Left lung (tissue), 10 donors: ENCODE measurements around the gene PRKN. TPM values are rescaled to one million over a fixed set of nuclear protein-coding genes. Genes with fewer than 3 reads are reported as not detected.
"Not testable (repeated sequence)": the region's sequence is repeated elsewhere in the genome, so short reads cannot be mapped to it uniquely, and the experiment has no call there.

Experiments
- ATAC-seq: fragments of 200-7000 bp; cut with Tn5 transposase; one replicate; pipeline ENCODE4 v1.9.1; 2020; ENCODE audit warnings: moderate library complexity
- DNase-seq, 4 donors: peaks; one replicate each; pipeline ENCODE4 v3.0.0-alpha.2; 2013 to 2020
- H3K27ac ChIP-seq, 2 donors: fragments of 200-600 bp; sonication (generic) in 1 of 2; one replicate each; pipeline versions ENCODE4 v1.5.0 to v1.8.0; 2020 to 2021
- H3K27me3 ChIP-seq, 2 donors: fragments of 200-600 bp; sonication (generic) in 1 of 2; one replicate each; pipeline versions ENCODE4 v1.5.0 to v1.8.0; 2020 to 2021
- H3K36me3 ChIP-seq, 2 donors: fragments of 200-600 bp; sonication (generic) in 1 of 2; one replicate each; pipeline versions ENCODE4 v1.5.0 to v1.8.0; 2020 to 2021
- H3K4me1 ChIP-seq, 2 donors: fragments of 200-600 bp; one replicate each; pipeline ENCODE4 v1.8.0; 2021
- H3K4me3 ChIP-seq, 2 donors: fragments of 200-600 bp; sonication (generic) in 1 of 2; one replicate each; pipeline versions ENCODE4 v1.5.0 to v1.8.0; 2020 to 2021; ENCODE audit warnings: mild to moderate bottlenecking in 1 of 2
- H3K9me3 ChIP-seq, 2 donors: fragments of 200-600 bp; sonication (generic) in 1 of 2; one replicate each; pipeline versions ENCODE4 v1.5.0 to v1.8.0; 2020 to 2021
- intact Hi-C, 2 donors: fragments of 100-400 bp; cut with DNase I; formaldehyde crosslinking; loops; one replicate each; pipeline versions ENCODE4 v1.11.2 to v1.14.2; 2022
- polyA plus RNA-seq, 6 donors: library from polyadenylated mRNA; unstranded; fragments of 120-200 nt; gene quantifications; one replicate each; pipeline ENCODE4 v1.2.1, GENCODE V29; 2013; ENCODE audit not compliant: insufficient read length in 6 of 6
- total RNA-seq, 2 donors: library from RNA; stranded (reverse); fragmentation: NEBNext Ultra II Directional; extraction: Animal tissue kit (Norgen Biotek cat#: 25700); gene quantifications; one replicate each; pipeline ENCODE4 v1.2.1, GENCODE V29; 2021
- TF ChIP-seq, protein P1 (sequence below), 2 donors: fragments of 200-600 bp; sonication (generic) in 1 of 2; IDR thresholded peaks; one replicate each; pipeline versions ENCODE4 v1.5.0 to v1.8.0; 2021; ENCODE audit warnings: antibody characterized with exemption in 2 of 2
- donor health status: DM: no; HTN: yes; CAD: no.
- donor health status: DM: no; HTN: no; CAD: no.

The PRKN gene
- total and polyA plus RNA-seq, 8 donors = 1.9 to 4.3 (median 2.5) TPM

DNA sequence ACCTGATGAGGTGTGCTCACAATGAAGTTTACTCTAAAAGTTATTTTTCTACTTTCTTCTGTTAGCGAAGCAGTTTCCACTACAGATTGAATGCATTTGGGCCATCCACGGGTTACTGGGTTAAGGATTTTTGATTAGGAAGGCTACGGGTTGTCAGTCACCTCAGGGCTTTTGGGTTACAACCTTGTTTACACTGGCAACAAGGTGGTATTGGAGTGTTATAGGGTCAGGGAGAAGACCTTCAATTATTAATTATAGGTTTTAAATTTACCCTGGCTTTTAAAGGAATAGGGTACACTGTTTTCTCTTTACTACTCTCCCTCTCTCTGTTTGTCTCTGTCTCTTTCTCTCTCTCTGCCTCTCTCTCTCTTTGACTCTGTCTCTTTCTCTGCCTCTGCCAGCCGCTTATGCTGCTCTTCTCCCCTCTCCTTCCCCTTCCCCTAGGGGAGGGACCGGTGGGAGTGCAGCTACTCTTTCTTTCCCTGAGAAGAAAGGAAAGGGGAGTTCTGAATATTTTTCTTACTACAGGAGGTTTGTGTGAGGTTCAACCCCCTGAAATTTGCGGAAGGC lies 1413.5 kb downstream of the PRKN start:
- ATAC-seq = no peak
- no peaks in the 10 kb centered on the region for H3K4me1 ChIP-seq
- peaks cover 0 to 9% of the 10 kb centered on the region in 2 donors for H3K9me3 ChIP-seq
- DNase-seq = no peak
- intact Hi-C loops = no loop called here
- H3K27ac ChIP-seq = no peak overlapping the region
- no peak overlapping the region for H3K4me3 ChIP-seq
- H3K36me3 ChIP-seq = no peaks in the 10 kb centered on the region
- TF ChIP-seq, protein P1, sequence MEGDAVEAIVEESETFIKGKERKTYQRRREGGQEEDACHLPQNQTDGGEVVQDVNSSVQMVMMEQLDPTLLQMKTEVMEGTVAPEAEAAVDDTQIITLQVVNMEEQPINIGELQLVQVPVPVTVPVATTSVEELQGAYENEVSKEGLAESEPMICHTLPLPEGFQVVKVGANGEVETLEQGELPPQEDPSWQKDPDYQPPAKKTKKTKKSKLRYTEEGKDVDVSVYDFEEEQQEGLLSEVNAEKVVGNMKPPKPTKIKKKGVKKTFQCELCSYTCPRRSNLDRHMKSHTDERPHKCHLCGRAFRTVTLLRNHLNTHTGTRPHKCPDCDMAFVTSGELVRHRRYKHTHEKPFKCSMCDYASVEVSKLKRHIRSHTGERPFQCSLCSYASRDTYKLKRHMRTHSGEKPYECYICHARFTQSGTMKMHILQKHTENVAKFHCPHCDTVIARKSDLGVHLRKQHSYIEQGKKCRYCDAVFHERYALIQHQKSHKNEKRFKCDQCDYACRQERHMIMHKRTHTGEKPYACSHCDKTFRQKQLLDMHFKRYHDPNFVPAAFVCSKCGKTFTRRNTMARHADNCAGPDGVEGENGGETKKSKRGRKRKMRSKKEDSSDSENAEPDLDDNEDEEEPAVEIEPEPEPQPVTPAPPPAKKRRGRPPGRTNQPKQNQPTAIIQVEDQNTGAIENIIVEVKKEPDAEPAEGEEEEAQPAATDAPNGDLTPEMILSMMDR (IDR thresholded peaks at IDR 0.05) = no peak
- H3K27me3 ChIP-seq = no peaks in the 10 kb centered on the region

DNA sequence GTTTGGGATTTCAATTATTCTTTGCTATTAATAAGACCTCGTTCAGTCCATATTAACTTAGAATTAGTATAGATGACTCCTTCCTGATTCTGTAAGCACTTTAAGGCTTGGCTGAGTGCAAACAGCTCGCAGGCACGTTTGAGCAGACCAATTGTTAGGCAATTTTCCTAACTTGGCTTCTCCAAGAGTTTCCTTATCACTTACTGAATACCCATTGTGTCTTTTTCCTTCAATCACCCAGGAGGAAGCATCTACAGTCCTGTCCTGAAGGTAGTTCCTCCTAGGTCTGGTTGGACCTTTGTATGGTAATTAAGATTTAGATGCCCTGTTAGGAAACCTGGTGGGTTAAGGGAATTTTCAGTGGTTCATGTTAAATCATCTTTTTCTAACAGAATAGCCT lies 1414.1 kb downstream of the PRKN start:
- H3K4me3 ChIP-seq, intact Hi-C loops, DNase-seq, H3K27me3 ChIP-seq, H3K36me3 ChIP-seq, ATAC-seq, H3K4me1 ChIP-seq, H3K27ac ChIP-seq, H3K9me3 ChIP-seq: not testable (repeated sequence)

DNA sequence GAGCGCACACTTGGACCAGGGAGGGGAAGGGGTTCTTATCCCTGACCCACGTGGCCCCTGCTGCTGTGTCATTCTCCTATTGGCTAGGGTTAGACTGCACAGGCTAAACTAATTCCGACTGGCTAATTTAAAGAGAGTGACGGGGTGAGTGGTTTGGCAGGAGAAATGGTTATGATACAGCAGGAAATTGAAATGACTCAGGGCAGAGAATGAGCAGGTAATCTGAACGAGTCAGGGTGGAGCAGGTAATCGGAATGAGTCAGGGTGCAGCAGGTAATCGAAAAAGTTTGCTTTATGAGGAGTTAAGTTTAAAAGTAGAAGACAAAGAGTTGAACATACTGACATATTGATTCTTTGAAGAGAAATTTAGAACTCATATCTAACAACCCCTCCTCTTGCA lies 1417.8 kb downstream of the PRKN start:
- H3K4me1 ChIP-seq, H3K36me3 ChIP-seq, H3K27ac ChIP-seq, H3K9me3 ChIP-seq, intact Hi-C loops, DNase-seq, H3K27me3 ChIP-seq, H3K4me3 ChIP-seq, ATAC-seq: not testable (repeated sequence)

DNA sequence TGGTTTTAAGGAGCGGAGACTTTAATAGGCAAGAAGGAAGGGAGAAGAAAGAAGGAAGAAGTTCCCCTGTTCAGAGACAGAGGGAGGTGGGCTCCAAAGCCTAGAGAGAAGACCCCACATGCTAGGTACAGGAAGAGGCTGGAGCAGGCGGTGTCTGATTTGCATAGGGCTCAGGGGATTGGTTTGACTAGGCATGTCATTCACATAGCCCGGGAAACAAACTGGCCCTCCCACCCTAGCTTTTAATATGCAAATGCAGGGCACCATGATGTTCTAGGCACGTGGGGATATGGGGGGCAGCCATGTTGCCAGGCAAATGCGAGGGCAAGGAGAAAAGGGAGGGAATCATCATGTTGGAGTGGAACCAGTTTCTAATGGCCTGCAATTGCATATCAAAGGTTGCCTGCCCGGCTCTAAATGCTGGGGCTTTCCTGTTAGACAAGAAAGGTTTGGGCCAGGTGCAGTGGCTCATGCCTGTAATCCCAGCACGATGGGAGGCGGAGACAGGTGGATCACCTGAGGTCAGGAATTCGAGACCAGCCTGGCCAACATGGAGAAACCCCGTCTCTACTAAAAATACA lies 1419.4 kb downstream of the PRKN start:
- no peaks in the 10 kb centered on the region for H3K9me3 ChIP-seq
- no peak overlapping the region for H3K27ac ChIP-seq
- no peak for DNase-seq
- no peaks in the 10 kb centered on the region for H3K36me3 ChIP-seq
- no peak overlapping the region for H3K4me3 ChIP-seq
- H3K4me1 ChIP-seq = no peaks in the 10 kb centered on the region
- no peaks in the 10 kb centered on the region for H3K27me3 ChIP-seq
- TF ChIP-seq, protein P1 (IDR thresholded peaks at IDR 0.05) = no peak
- no peak for ATAC-seq
- intact Hi-C loops = no loop called here

DNA sequence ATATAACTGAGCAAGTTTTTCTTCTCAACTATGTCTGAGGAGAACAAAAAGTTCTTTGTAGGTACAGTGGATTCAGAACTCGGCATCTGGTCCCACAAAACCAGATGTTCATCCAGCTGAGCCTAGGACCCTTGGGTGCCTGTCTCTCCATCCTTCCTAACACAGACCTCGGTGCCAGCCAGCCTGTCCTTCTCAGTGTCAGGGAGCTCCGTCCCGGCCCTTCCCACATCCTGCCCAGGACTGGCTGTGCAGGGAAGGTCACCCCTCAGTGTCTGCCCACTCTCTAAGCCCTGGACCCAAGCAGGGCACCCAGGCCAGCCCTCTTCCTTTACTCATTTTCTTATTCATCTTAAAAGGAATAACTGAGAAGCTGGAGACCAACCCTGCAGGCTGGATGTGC lies 1421.7 kb downstream of the PRKN start:
- Histone ChIP-seq H3K4me1 (no peaks in the 10 kb centered on the region), H3K4me3 (no peak overlapping the region), H3K27ac (no peak overlapping the region), H3K36me3 (no peaks in the 10 kb centered on the region), H3K9me3 (no peaks in the 10 kb centered on the region), H3K27me3 (no peaks in the 10 kb centered on the region)
- intact Hi-C loops = no loop called here
- ATAC-seq = no peak
- DNase-seq = no peak
- TF ChIP-seq, protein P1 (IDR thresholded peaks at IDR 0.05) = no peak

DNA sequence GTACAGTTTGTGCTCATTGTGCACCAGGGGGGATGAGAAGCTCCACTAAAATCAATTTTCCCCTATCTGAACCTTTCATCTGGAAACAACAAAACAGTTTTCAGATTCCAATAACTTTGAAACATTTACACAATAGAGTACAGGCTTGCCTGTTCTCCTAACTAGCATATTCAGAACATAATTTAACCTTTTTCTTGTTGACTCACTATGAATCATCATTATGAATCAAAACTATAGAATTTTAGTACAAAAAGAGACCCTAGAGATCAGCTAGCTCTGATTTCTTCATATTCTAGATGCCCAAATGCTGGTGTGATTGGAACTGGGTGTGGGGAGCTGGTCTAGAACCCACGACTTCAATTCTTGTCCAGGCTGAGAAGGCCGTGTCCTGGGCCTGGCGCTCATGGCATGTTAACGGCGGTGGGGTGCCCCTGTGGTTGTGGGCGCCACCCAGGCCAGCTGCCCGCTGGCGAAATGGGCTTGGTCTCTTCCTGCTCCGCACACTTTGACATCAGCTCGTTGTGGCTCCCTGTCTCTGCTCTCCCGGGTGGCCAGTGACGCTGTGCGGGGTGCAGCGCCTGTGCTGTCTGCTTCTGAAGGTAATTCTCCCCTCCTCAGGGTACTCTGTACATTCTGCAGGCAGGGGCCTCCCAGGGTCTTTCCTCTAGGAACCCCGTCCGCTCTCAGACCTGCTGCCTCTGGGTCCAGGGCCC lies 1423.8 kb downstream of the PRKN start:
- no peak for ATAC-seq
- intact Hi-C loops = no loop called here
- TF ChIP-seq, protein P1 (IDR thresholded peaks at IDR 0.05) = no peak

More for the DNA sequence above, 1423.8 kb downstream of the PRKN start:
- Histone ChIP-seq H3K4me1 (no peaks in the 10 kb centered on the region), H3K27me3 (no peaks in the 10 kb centered on the region), H3K9me3 (no peaks in the 10 kb centered on the region), H3K36me3 (no peaks in the 10 kb centered on the region), H3K4me3 (no peak overlapping the region), H3K27ac (no peak overlapping the region)
- DNase-seq = no peak
